ENCODE results near the gene FGB.

The FGB gene

GRCh38 chr4:154569028-154569427 is 6.2 kb downstream of the FGB start:
- no peak for TF ChIP-seq CTCF (IDR thresholded peaks at IDR 0.05)

- TF ChIP-seq CTCF (IDR thresholded peaks at IDR 0.05), result no peak
These were observed 6.8 kb downstream of the FGB start for GRCh38 chr4:154569584-154569983.

GRCh38 chr4:154573190-154573870 is 10.5 kb downstream of the FGB start:
- no peak for TF ChIP-seq CTCF (IDR thresholded peaks at IDR 0.05)

- TF ChIP-seq CTCF (IDR thresholded peaks at IDR 0.05), result no peak
These were observed 11.5 kb downstream of the FGB start for GRCh38 chr4:154574311-154574710.

GRCh38 chr4:154577324-154577723 is 14.5 kb downstream of the FGB start:
- TF ChIP-seq CTCF (IDR thresholded peaks at IDR 0.05), result no peak

GRCh38 chr4:154578919-154579318 is 16.1 kb downstream of the FGB start:
- no peak for TF ChIP-seq CTCF (IDR thresholded peaks at IDR 0.05)

- TF ChIP-seq CTCF (IDR thresholded peaks at IDR 0.05), result no peak
These were observed 17.1 kb downstream of the FGB start for GRCh38 chr4:154579927-154580326.

GRCh38 chr4:154582723-154583122 is 19.9 kb downstream of the FGB start:
- no peak for TF ChIP-seq CTCF (IDR thresholded peaks at IDR 0.05)

All from LNCAP (cell line).